Measurements from ENCODE around the gene TRIM33. TPM values are rescaled to one million over a fixed set of nuclear protein-coding genes. Genes with fewer than 3 reads are reported as not detected.

Gene TRIM33
- total and polyA plus RNA-seq, 3 donors from 2014 or later: 63.7 to 88.7 (median 67.9) TPM

- no peaks in the 10 kb centered on the region for H3K27me3 ChIP-seq
- TF ChIP-seq CTCF (IDR thresholded peaks at IDR 0.05): no peak
- no peak for TF ChIP-seq POLR2A (IDR thresholded peaks at IDR 0.05)
- H3K36me3 ChIP-seq (ENCODE audit: low read depth, missing control alignments): no peaks in the 10 kb centered on the region
- H3K9me3 ChIP-seq: no peaks in the 10 kb centered on the region
- DNase-seq: no peak
- no peak overlapping the region for H3K4me3 ChIP-seq
- no peak overlapping the region for H3K27ac ChIP-seq
- WGBS, 2 donors: 78 to 79% methylated on average over 3 of the region's 3 CpGs
- no peaks in the 10 kb centered on the region for H3K4me1 ChIP-seq
- intact Hi-C loops (cut with DNase I; ENCODE audit: low total_unique reads): no loop called here
These were observed 43.0 kb downstream of the TRIM33 start for GRCh38 chr1:114468047-114468446.

- WGBS, 2 donors: 94 to 96% methylated on average over 1 of the region's 1 CpG
- no peak overlapping the region for H3K27ac ChIP-seq
- intact Hi-C loops (cut with DNase I; ENCODE audit: low total_unique reads): no loop called here
- no peaks in the 10 kb centered on the region for H3K4me1 ChIP-seq
- no peak for DNase-seq
- H3K9me3 ChIP-seq: no peaks in the 10 kb centered on the region
- no peaks in the 10 kb centered on the region for H3K36me3 ChIP-seq (ENCODE audit: low read depth, missing control alignments)
- no peak for TF ChIP-seq CTCF (IDR thresholded peaks at IDR 0.05)
- no peak for TF ChIP-seq POLR2A (IDR thresholded peaks at IDR 0.05)
- no peaks in the 10 kb centered on the region for H3K27me3 ChIP-seq
- no peak overlapping the region for H3K4me3 ChIP-seq
These were observed 43.5 kb downstream of the TRIM33 start for GRCh38 chr1:114467491-114467890.

GRCh38 chr1:114466334-114467014 lies 44.5 kb downstream of the TRIM33 start:
- Histone ChIP-seq H3K27me3 (no peaks in the 10 kb centered on the region), H3K9me3 (no peaks in the 10 kb centered on the region), H3K4me1 (no peaks in the 10 kb centered on the region), H3K36me3 (ENCODE audit: low read depth, missing control alignments) (no peaks in the 10 kb centered on the region), H3K4me3 (no peak overlapping the region), H3K27ac (no peak overlapping the region)
- WGBS, 2 donors: 89% methylated on average over 13 to 14 of the region's 14 CpGs
- no peak for TF ChIP-seq POLR2A (IDR thresholded peaks at IDR 0.05)
- TF ChIP-seq CTCF (IDR thresholded peaks at IDR 0.05): no peak
- no peak for DNase-seq
- intact Hi-C loops (cut with DNase I; ENCODE audit: low total_unique reads): no loop called here

- WGBS, 2 donors: 86 to 100% methylated on average over 1 of the region's 1 CpG
- TF ChIP-seq CTCF (IDR thresholded peaks at IDR 0.05) (no peak), POLR2A (IDR thresholded peaks at IDR 0.05) (no peak)
- Histone ChIP-seq H3K9me3 (no peaks in the 10 kb centered on the region), H3K4me3 (no peak overlapping the region), H3K36me3 (ENCODE audit: low read depth, missing control alignments) (no peaks in the 10 kb centered on the region), H3K27me3 (no peaks in the 10 kb centered on the region), H3K27ac (no peak overlapping the region), H3K4me1 (no peaks in the 10 kb centered on the region)
- DNase-seq: no peak
- intact Hi-C loops (cut with DNase I; ENCODE audit: low total_unique reads): no loop called here
These were observed 48.0 kb downstream of the TRIM33 start for GRCh38 chr1:114462963-114463362.

- Histone ChIP-seq H3K4me3 (no peak overlapping the region), H3K27me3 (no peaks in the 10 kb centered on the region), H3K27ac (no peak overlapping the region), H3K4me1 (no peaks in the 10 kb centered on the region), H3K36me3 (ENCODE audit: low read depth, missing control alignments) (no peaks in the 10 kb centered on the region), H3K9me3 (no peaks in the 10 kb centered on the region)
- intact Hi-C loops (cut with DNase I; ENCODE audit: low total_unique reads): no loop called here
- TF ChIP-seq CTCF (IDR thresholded peaks at IDR 0.05): no peak
- TF ChIP-seq POLR2A (IDR thresholded peaks at IDR 0.05): no peak
- 89 to 94% methylated on average over 1 of the region's 1 CpG for WGBS, 2 donors
- no peak for DNase-seq
These were observed 48.7 kb downstream of the TRIM33 start for GRCh38 chr1:114462341-114462740.
